K562 (cell line): ENCODE measurements around the gene GPAT3. TPM values are rescaled to one million over a fixed set of nuclear protein-coding genes. Genes with fewer than 3 reads are reported as not detected.

ENCODE experiments used
- COPS2 ChIP-seq: fragments of 450-650 bp; conservative IDR thresholded peaks from 2 replicates; pipeline ENCODE4 v1.6.1; 2016; ENCODE audit warnings: mild to moderate bottlenecking, moderate library complexity
- DDX20 ChIP-seq: fragments of 450-650 bp; IDR thresholded peaks from 2 replicates; pipeline ENCODE4 v1.6.1; 2016; ENCODE audit warnings: missing genetic modification characterization, low read depth, mild to moderate bottlenecking, missing compliant biosample characterization, moderate library complexity
- EP400 ChIP-seq: fragments of 450-650 bp; IDR thresholded peaks from 2 replicates; pipeline ENCODE4 v1.6.1; 2017; ENCODE audit warnings: antibody characterized with exemption, mild to moderate bottlenecking, moderate library complexity
- MCM5 ChIP-seq: fragments of 450-650 bp; IDR thresholded peaks from 2 replicates; pipeline ENCODE4 v1.6.1; 2016; ENCODE audit warnings: low read depth
- POLR2AphosphoS2 ChIP-seq: IDR thresholded peaks from 2 replicates; pipeline ENCODE4 v1.6.1; 2012; ENCODE audit warnings: low read length, improper control_type of control experiment
- ZNF764 ChIP-seq: fragments of 250-450 bp; sonication (Bioruptor Pico); IDR thresholded peaks from 2 replicates; pipeline ENCODE4 v1.4.0; 2020; ENCODE audit warnings: low read depth, mild to moderate bottlenecking, moderate library complexity
- polyA plus RNA-seq, 8 experiments: library from polyadenylated mRNA; depleted of rRNA in 4 of 8; stranded (reverse) in 5 of 8; unstranded in 3 of 8; fragments of >200 nt; fragmentation: Nextera tagmentation in 2 of 8; fragmentation: Illumina TruSeq in 1 of 8; extraction: Ambion mirVana in 2 of 8; extraction: Trizol in 1 of 8; gene quantifications; 2 replicates each; pipeline versions ENCODE4 v1.2.1 to v1.2.3, GENCODE V29; 2011 to 2014; ENCODE audit warnings: inconsistent platforms in 1 of 8, missing spikeins in 1 of 8
- total RNA-seq, 7 experiments: library from RNA; depleted of rRNA in 6 of 7; stranded (reverse); fragments of >200 nt in 6 of 7; fragmentation: Illumina TruSeq in 2 of 7; extraction: Trizol in 2 of 7; gene quantifications; 2 replicates each; pipeline versions ENCODE4 v1.2.1 to v1.2.3, GENCODE V29; 2011 to 2021; ENCODE audit warnings: low replicate concordance in 1 of 7
- TF ChIP-seq, protein P1 (sequence below): sonication (generic); formaldehyde crosslinking; IDR thresholded peaks from 2 replicates; pipeline ENCODE4 v1.8.0; 2023; ENCODE audit warnings: missing genetic modification reagents, mild to moderate bottlenecking, borderline replicate concordance
- TF ChIP-seq, protein P2 (sequence below): fragments of 450-650 bp; IDR thresholded peaks from one replicate; pipeline ENCODE4 v1.6.1; 2018; ENCODE audit warnings: mild to moderate bottlenecking, moderate library complexity; ENCODE audit not compliant: partially characterized antibody
- TF ChIP-seq, protein P3 (sequence below): fragments of 200-600 bp; sonication (generic); IDR thresholded peaks from one replicate; pipeline ENCODE4 v1.6.1; 2012; ENCODE audit warnings: mild to moderate bottlenecking, low read depth, low read length, inconsistent platforms

GPAT3 gene
- total and polyA plus RNA-seq, 9 of the 15 experiments (the other 6 are each of a cell fraction or from before 2014, with no cell fraction given): 4.1 to 16.1 (median 13.1) TPM

DNA sequence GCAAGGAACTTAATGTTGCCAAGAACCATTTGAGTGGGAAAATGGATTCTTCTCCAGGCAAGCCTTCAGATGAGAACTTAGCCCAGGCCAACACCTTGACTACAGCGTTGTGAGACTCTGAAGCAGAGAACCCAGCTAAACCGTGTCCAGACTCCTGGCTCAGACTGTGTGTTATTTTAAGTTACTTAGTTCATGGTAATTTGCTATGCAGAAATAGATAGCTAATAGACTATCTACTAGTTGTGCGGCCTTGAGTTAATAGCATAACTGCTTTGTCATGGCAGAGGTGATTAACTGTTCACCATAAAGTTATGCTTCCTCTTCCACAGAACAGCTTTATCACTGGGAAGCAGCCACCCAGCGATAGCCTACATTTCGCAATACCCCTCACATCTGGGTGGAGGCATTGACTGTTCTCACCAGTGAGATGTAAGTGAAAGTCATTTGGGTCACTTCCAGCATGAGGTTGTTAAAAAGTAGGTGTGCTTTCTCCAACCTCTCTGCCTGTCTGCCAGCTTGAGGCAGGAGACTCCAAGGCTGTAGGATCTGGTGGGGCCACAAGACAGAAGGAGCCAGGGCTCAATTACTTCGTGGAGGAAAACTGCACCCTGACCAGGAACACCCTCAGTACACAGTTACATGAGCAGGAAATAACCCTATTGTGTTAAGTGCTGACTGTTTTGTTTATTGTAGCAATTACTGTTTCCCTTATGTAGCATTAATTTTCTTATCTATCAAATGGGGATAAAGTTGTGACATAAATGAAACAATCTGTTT, 94.2 kb downstream of the GPAT3 start (continued):
- TF ChIP-seq, protein P1, sequence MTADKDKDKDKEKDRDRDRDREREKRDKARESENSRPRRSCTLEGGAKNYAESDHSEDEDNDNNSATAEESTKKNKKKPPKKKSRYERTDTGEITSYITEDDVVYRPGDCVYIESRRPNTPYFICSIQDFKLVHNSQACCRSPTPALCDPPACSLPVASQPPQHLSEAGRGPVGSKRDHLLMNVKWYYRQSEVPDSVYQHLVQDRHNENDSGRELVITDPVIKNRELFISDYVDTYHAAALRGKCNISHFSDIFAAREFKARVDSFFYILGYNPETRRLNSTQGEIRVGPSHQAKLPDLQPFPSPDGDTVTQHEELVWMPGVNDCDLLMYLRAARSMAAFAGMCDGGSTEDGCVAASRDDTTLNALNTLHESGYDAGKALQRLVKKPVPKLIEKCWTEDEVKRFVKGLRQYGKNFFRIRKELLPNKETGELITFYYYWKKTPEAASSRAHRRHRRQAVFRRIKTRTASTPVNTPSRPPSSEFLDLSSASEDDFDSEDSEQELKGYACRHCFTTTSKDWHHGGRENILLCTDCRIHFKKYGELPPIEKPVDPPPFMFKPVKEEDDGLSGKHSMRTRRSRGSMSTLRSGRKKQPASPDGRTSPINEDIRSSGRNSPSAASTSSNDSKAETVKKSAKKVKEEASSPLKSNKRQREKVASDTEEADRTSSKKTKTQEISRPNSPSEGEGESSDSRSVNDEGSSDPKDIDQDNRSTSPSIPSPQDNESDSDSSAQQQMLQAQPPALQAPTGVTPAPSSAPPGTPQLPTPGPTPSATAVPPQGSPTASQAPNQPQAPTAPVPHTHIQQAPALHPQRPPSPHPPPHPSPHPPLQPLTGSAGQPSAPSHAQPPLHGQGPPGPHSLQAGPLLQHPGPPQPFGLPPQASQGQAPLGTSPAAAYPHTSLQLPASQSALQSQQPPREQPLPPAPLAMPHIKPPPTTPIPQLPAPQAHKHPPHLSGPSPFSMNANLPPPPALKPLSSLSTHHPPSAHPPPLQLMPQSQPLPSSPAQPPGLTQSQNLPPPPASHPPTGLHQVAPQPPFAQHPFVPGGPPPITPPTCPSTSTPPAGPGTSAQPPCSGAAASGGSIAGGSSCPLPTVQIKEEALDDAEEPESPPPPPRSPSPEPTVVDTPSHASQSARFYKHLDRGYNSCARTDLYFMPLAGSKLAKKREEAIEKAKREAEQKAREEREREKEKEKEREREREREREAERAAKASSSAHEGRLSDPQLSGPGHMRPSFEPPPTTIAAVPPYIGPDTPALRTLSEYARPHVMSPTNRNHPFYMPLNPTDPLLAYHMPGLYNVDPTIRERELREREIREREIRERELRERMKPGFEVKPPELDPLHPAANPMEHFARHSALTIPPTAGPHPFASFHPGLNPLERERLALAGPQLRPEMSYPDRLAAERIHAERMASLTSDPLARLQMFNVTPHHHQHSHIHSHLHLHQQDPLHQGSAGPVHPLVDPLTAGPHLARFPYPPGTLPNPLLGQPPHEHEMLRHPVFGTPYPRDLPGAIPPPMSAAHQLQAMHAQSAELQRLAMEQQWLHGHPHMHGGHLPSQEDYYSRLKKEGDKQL: no peak
- TF ChIP-seq, protein P2, sequence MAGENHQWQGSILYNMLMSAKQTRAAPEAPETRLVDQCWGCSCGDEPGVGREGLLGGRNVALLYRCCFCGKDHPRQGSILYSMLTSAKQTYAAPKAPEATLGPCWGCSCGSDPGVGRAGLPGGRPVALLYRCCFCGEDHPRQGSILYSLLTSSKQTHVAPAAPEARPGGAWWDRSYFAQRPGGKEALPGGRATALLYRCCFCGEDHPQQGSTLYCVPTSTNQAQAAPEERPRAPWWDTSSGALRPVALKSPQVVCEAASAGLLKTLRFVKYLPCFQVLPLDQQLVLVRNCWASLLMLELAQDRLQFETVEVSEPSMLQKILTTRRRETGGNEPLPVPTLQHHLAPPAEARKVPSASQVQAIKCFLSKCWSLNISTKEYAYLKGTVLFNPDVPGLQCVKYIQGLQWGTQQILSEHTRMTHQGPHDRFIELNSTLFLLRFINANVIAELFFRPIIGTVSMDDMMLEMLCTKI: no peak
- TF ChIP-seq MCM5 (no peak), POLR2AphosphoS2 (no peak), DDX20 (tag) (no peak), ZNF764 (no peak), EP400 (peak; percentile 65), COPS2 (no peak)
- TF ChIP-seq, protein P3, sequence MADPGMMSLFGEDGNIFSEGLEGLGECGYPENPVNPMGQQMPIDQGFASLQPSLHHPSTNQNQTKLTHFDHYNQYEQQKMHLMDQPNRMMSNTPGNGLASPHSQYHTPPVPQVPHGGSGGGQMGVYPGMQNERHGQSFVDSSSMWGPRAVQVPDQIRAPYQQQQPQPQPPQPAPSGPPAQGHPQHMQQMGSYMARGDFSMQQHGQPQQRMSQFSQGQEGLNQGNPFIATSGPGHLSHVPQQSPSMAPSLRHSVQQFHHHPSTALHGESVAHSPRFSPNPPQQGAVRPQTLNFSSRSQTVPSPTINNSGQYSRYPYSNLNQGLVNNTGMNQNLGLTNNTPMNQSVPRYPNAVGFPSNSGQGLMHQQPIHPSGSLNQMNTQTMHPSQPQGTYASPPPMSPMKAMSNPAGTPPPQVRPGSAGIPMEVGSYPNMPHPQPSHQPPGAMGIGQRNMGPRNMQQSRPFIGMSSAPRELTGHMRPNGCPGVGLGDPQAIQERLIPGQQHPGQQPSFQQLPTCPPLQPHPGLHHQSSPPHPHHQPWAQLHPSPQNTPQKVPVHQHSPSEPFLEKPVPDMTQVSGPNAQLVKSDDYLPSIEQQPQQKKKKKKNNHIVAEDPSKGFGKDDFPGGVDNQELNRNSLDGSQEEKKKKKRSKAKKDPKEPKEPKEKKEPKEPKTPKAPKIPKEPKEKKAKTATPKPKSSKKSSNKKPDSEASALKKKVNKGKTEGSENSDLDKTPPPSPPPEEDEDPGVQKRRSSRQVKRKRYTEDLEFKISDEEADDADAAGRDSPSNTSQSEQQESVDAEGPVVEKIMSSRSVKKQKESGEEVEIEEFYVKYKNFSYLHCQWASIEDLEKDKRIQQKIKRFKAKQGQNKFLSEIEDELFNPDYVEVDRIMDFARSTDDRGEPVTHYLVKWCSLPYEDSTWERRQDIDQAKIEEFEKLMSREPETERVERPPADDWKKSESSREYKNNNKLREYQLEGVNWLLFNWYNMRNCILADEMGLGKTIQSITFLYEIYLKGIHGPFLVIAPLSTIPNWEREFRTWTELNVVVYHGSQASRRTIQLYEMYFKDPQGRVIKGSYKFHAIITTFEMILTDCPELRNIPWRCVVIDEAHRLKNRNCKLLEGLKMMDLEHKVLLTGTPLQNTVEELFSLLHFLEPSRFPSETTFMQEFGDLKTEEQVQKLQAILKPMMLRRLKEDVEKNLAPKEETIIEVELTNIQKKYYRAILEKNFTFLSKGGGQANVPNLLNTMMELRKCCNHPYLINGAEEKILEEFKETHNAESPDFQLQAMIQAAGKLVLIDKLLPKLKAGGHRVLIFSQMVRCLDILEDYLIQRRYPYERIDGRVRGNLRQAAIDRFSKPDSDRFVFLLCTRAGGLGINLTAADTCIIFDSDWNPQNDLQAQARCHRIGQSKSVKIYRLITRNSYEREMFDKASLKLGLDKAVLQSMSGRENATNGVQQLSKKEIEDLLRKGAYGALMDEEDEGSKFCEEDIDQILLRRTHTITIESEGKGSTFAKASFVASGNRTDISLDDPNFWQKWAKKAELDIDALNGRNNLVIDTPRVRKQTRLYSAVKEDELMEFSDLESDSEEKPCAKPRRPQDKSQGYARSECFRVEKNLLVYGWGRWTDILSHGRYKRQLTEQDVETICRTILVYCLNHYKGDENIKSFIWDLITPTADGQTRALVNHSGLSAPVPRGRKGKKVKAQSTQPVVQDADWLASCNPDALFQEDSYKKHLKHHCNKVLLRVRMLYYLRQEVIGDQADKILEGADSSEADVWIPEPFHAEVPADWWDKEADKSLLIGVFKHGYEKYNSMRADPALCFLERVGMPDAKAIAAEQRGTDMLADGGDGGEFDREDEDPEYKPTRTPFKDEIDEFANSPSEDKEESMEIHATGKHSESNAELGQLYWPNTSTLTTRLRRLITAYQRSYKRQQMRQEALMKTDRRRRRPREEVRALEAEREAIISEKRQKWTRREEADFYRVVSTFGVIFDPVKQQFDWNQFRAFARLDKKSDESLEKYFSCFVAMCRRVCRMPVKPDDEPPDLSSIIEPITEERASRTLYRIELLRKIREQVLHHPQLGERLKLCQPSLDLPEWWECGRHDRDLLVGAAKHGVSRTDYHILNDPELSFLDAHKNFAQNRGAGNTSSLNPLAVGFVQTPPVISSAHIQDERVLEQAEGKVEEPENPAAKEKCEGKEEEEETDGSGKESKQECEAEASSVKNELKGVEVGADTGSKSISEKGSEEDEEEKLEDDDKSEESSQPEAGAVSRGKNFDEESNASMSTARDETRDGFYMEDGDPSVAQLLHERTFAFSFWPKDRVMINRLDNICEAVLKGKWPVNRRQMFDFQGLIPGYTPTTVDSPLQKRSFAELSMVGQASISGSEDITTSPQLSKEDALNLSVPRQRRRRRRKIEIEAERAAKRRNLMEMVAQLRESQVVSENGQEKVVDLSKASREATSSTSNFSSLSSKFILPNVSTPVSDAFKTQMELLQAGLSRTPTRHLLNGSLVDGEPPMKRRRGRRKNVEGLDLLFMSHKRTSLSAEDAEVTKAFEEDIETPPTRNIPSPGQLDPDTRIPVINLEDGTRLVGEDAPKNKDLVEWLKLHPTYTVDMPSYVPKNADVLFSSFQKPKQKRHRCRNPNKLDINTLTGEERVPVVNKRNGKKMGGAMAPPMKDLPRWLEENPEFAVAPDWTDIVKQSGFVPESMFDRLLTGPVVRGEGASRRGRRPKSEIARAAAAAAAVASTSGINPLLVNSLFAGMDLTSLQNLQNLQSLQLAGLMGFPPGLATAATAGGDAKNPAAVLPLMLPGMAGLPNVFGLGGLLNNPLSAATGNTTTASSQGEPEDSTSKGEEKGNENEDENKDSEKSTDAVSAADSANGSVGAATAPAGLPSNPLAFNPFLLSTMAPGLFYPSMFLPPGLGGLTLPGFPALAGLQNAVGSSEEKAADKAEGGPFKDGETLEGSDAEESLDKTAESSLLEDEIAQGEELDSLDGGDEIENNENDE: no peak
